T-helper 1 cell (primary cell): ENCODE results near the gene APOBEC3B.
A peak's percentile ranks its signal among the peaks of the same experiment; 100 is the strongest.
"Not testable (repeated sequence)": the region's sequence is repeated elsewhere in the genome, so short reads cannot be mapped to it uniquely, and the experiment has no call there.

Experiments
- DNase-seq, 5 donors: peaks; one replicate each; pipeline ENCODE4 v3.0.0-alpha.2; 2012 to 2020

The APOBEC3B gene

GRCh38 chr22:39039306-39040126, 57.4 kb downstream of the APOBEC3B start:
- DNase-seq: no peak

- not testable (repeated sequence) for DNase-seq
These were observed 58.0 kb downstream of the APOBEC3B start for GRCh38 chr22:39040155-39040537.

GRCh38 chr22:39040538-39041296, 58.6 kb downstream of the APOBEC3B start, which contains the start of gene APOBEC3F:
Gene APOBEC3F (plus strand): TSS chr22:39040864. CDS start chr22:39040961, 97 bp downstream.
- peak; percentile 32 to 64 (median 57) for DNase-seq

- no peak for DNase-seq
These were observed 59.8 kb downstream of the APOBEC3B start for GRCh38 chr22:39041908-39042307.
